Measurements from ENCODE around the gene MMP15. TPM values are rescaled to one million over a fixed set of nuclear protein-coding genes. Genes with fewer than 3 reads are reported as not detected.

Gene MMP15
- polyA plus RNA-seq, 5 donors = 32.4 to 72.3 (median 40.9) TPM

- peak in 1 of 2 donors; percentile 52 for DNase-seq
Observed at GRCh38 chr16:58032710-58033293, 7.2 kb downstream of the MMP15 start.

GRCh38 chr16:58034128-58034685 lies 8.7 kb downstream of the MMP15 start:
- DNase-seq = no peak

GRCh38 chr16:58034774-58035173 lies 9.2 kb downstream of the MMP15 start:
- no peak for DNase-seq

- no peak for DNase-seq
Observed at GRCh38 chr16:58035356-58036170, 10.0 kb downstream of the MMP15 start.

- DNase-seq = no peak
Observed at GRCh38 chr16:58036943-58037342, 11.4 kb downstream of the MMP15 start.

GRCh38 chr16:58037365-58038057 lies 12.0 kb downstream of the MMP15 start:
- no peak for DNase-seq

- DNase-seq = no peak
Observed at GRCh38 chr16:58038219-58038641, 12.7 kb downstream of the MMP15 start.

GRCh38 chr16:58039829-58040495 lies 14.4 kb downstream of the MMP15 start:
- DNase-seq = no peak

- DNase-seq = no peak
Observed at GRCh38 chr16:58040496-58040846, 14.9 kb downstream of the MMP15 start.

- no peak for DNase-seq
Observed at GRCh38 chr16:58040945-58041627, 15.5 kb downstream of the MMP15 start.

GRCh38 chr16:58041628-58041955 lies 16.0 kb downstream of the MMP15 start:
- no peak for DNase-seq

GRCh38 chr16:58042001-58042885 lies 16.7 kb downstream of the MMP15 start:
- DNase-seq = no peak

- no peak for DNase-seq
Observed at GRCh38 chr16:58042886-58043515, 17.4 kb downstream of the MMP15 start.

GRCh38 chr16:58043571-58044155 lies 18.1 kb downstream of the MMP15 start:
- DNase-seq = no peak

- no peak for DNase-seq
Observed at GRCh38 chr16:58044266-58045019, 18.9 kb downstream of the MMP15 start.

GRCh38 chr16:58045096-58045495 lies 19.5 kb downstream of the MMP15 start:
- no peak for DNase-seq

- DNase-seq = no peak
Observed at GRCh38 chr16:58046054-58046881, 20.7 kb downstream of the MMP15 start.

GRCh38 chr16:58046936-58047335 lies 21.4 kb downstream of the MMP15 start:
- no peak for DNase-seq
